ENCODE measurements around the gene MCTP2. TPM values are rescaled to one million over a fixed set of nuclear protein-coding genes. Genes with fewer than 3 reads are reported as not detected.

MCTP2 gene
- total and polyA plus RNA-seq, 5 donors from 2014 or later = 1.1 to 6.4 (median 2.8) TPM

GRCh38 chr15:94246016-94246415 is 14.7 kb downstream of the MCTP2 start:
- Histone ChIP-seq H3K27ac (ENCODE audit: insufficient read depth, low read length, poor library complexity, severe bottlenecking) (no peak overlapping the region), H3K4me3 (ENCODE audit: low read depth, low read length) (no peak overlapping the region), H3K36me3 (ENCODE audit: control insufficient read depth, insufficient read depth, low read length) (no peaks in the 10 kb centered on the region), H3K4me1 (ENCODE audit: control insufficient read depth, insufficient read depth, low read length, poor library complexity, severe bottlenecking) (no peaks in the 10 kb centered on the region), H3K27me3 (ENCODE audit: control insufficient read depth, insufficient read depth, low read length) (no peaks in the 10 kb centered on the region), H3K9me3 (ENCODE audit: control insufficient read depth in 2 of 2, low read length in 2 of 2) (no peaks in the 10 kb centered on the region)
- no peaks in the 10 kb centered on the region for H3K36me3 Mint-ChIP-seq
- no peaks in the 10 kb centered on the region for H3K27me3 Mint-ChIP-seq
- H3K27ac Mint-ChIP-seq = peak overlapping the region in 1 of 3 donors; percentile 97
- peaks cover 0 to 1% (median 0%) of the 10 kb centered on the region in 7 donors for H3K9me3 Mint-ChIP-seq
- H3K4me3 Mint-ChIP-seq = no peak overlapping the region
- DNase-seq = no peak
- peaks cover 0 to 8% (median 4%) of the 10 kb centered on the region in 4 donors for H3K4me1 Mint-ChIP-seq
- ATAC-seq (ENCODE audit: low read depth in 2 of 2) = no peak

DNA sequence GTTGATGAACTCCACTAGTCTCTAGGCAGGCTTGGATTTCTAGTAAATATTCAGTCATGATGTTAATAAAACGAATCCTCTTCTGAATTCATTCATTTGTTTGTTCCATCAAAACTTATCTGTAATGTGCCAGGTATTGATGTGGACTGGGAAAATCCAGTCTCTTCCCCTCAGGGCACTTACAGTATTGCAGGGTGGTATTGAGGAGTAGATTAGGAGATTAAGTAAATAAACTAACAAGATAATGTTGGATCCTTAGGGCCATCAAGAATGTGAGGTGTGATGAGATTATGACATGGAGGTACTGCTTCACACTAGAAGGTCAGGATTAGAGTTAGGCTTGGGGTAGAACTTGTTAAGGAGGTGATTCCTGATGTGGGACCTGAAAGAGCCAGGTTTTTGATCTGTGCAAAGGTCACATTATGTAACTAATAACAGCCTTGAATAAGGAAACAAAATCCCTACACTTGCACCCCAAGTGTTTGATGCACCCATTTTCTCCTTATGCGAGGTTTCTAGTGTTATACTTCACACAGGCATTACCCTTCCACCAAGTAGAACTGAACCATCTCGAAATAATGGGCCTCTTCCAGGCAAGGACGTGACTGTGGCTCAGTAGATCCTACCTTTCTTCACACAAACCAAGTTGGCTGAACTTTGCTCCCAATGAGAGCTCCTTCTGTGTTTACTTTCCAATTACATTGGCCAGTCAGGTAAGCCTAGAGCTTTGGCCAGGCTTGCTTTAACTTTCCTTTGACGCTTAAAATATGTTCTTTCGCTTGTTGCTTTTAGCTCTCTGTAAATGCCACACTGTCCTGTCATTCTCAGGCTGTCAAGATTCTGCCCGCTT is 16.7 kb downstream of the MCTP2 start:
- DNase-seq (no peak), ATAC-seq (ENCODE audit: low read depth in 2 of 2) (no peak)
- Histone ChIP-seq H3K36me3 (ENCODE audit: control insufficient read depth, insufficient read depth, low read length) (no peaks in the 10 kb centered on the region), H3K27ac (ENCODE audit: insufficient read depth, low read length, poor library complexity, severe bottlenecking) (no peak overlapping the region), H3K4me1 (ENCODE audit: control insufficient read depth, insufficient read depth, low read length, poor library complexity, severe bottlenecking) (no peaks in the 10 kb centered on the region), H3K9me3 (ENCODE audit: control insufficient read depth in 2 of 2, low read length in 2 of 2) (no peaks in the 10 kb centered on the region), H3K4me3 (ENCODE audit: low read depth, low read length) (no peak overlapping the region), H3K27me3 (ENCODE audit: control insufficient read depth, insufficient read depth, low read length) (no peaks in the 10 kb centered on the region)
- Mint-ChIP-seq H3K27ac (no peak overlapping the region), H3K27me3 (no peaks in the 10 kb centered on the region), H3K4me1 (peaks cover 0 to 17% (median 5%) of the 10 kb centered on the region in 4 donors), H3K9me3 (peaks cover 0 to 4% (median 0%) of the 10 kb centered on the region in 7 donors), H3K4me3 (no peak overlapping the region), H3K36me3 (no peaks in the 10 kb centered on the region)

GRCh38 chr15:94250801-94251200 is 19.4 kb downstream of the MCTP2 start:
- Mint-ChIP-seq H3K9me3 (peaks cover 0 to 5% (median 0%) of the 10 kb centered on the region in 7 donors), H3K27me3 (no peaks in the 10 kb centered on the region), H3K4me1 (peaks cover 0 to 30% (median 15%) of the 10 kb centered on the region in 4 donors), H3K36me3 (no peaks in the 10 kb centered on the region), H3K27ac (peak overlapping the region in 1 of 3 donors; percentile 53), H3K4me3 (peak overlapping the region in 1 of 4 donors; percentile 75)
- DNase-seq (no peak), ATAC-seq (ENCODE audit: low read depth in 2 of 2) (no peak)
- H3K27ac ChIP-seq (ENCODE audit: insufficient read depth, low read length, poor library complexity, severe bottlenecking) = no peak overlapping the region
- no peaks in the 10 kb centered on the region for H3K27me3 ChIP-seq (ENCODE audit: control insufficient read depth, insufficient read depth, low read length)
- peaks cover 6% of the 10 kb centered on the region for H3K4me1 ChIP-seq (ENCODE audit: control insufficient read depth, insufficient read depth, low read length, poor library complexity, severe bottlenecking)
- H3K36me3 ChIP-seq (ENCODE audit: control insufficient read depth, insufficient read depth, low read length) = no peaks in the 10 kb centered on the region
- H3K9me3 ChIP-seq (ENCODE audit: control insufficient read depth in 2 of 2, low read length in 2 of 2) = no peaks in the 10 kb centered on the region
- no peak overlapping the region for H3K4me3 ChIP-seq (ENCODE audit: low read depth, low read length)

- H3K9me3 Mint-ChIP-seq = peaks cover 0 to 5% (median 0%) of the 10 kb centered on the region in 7 donors
- peaks cover 0 to 31% (median 14%) of the 10 kb centered on the region in 4 donors for H3K4me1 Mint-ChIP-seq
- Histone ChIP-seq H3K27me3 (ENCODE audit: control insufficient read depth, insufficient read depth, low read length) (no peaks in the 10 kb centered on the region), H3K4me1 (ENCODE audit: control insufficient read depth, insufficient read depth, low read length, poor library complexity, severe bottlenecking) (peaks cover 6% of the 10 kb centered on the region), H3K4me3 (ENCODE audit: low read depth, low read length) (no peak overlapping the region), H3K9me3 (ENCODE audit: control insufficient read depth in 2 of 2, low read length in 2 of 2) (no peaks in the 10 kb centered on the region), H3K27ac (ENCODE audit: insufficient read depth, low read length, poor library complexity, severe bottlenecking) (no peak overlapping the region), H3K36me3 (ENCODE audit: control insufficient read depth, insufficient read depth, low read length) (no peaks in the 10 kb centered on the region)
- no peak for ATAC-seq (ENCODE audit: low read depth in 2 of 2)
- H3K36me3 Mint-ChIP-seq = no peaks in the 10 kb centered on the region
- no peak for DNase-seq
- H3K4me3 Mint-ChIP-seq = no peak overlapping the region
- no peak overlapping the region for H3K27ac Mint-ChIP-seq
- no peaks in the 10 kb centered on the region for H3K27me3 Mint-ChIP-seq
Observed at GRCh38 chr15:94252223-94252766, 20.9 kb downstream of the MCTP2 start.

- Histone ChIP-seq H3K9me3 (ENCODE audit: control insufficient read depth in 2 of 2, low read length in 2 of 2) (no peaks in the 10 kb centered on the region), H3K4me1 (ENCODE audit: control insufficient read depth, insufficient read depth, low read length, poor library complexity, severe bottlenecking) (peaks cover 6% of the 10 kb centered on the region), H3K27ac (ENCODE audit: insufficient read depth, low read length, poor library complexity, severe bottlenecking) (no peak overlapping the region), H3K36me3 (ENCODE audit: control insufficient read depth, insufficient read depth, low read length) (no peaks in the 10 kb centered on the region), H3K4me3 (ENCODE audit: low read depth, low read length) (no peak overlapping the region), H3K27me3 (ENCODE audit: control insufficient read depth, insufficient read depth, low read length) (no peaks in the 10 kb centered on the region)
- Mint-ChIP-seq H3K4me1 (peaks cover 0 to 29% (median 14%) of the 10 kb centered on the region in 4 donors), H3K36me3 (no peaks in the 10 kb centered on the region), H3K27me3 (no peaks in the 10 kb centered on the region), H3K4me3 (peak overlapping the region in 1 of 4 donors; percentile 59), H3K27ac (no peak overlapping the region), H3K9me3 (peaks cover 0 to 4% (median 0%) of the 10 kb centered on the region in 7 donors)
- DNase-seq (no peak), ATAC-seq (ENCODE audit: low read depth in 2 of 2) (no peak)
Observed at GRCh38 chr15:94252906-94253491, 21.6 kb downstream of the MCTP2 start.

- no peak overlapping the region for H3K27ac ChIP-seq (ENCODE audit: insufficient read depth, low read length, poor library complexity, severe bottlenecking)
- Mint-ChIP-seq H3K4me3 (peak overlapping the region in 1 of 4 donors; percentile 6), H3K4me1 (peaks cover 0 to 27% (median 13%) of the 10 kb centered on the region in 4 donors), H3K27ac (no peak overlapping the region), H3K36me3 (no peaks in the 10 kb centered on the region), H3K9me3 (peaks cover 0 to 5% (median 0%) of the 10 kb centered on the region in 7 donors), H3K27me3 (no peaks in the 10 kb centered on the region)
- H3K9me3 ChIP-seq (ENCODE audit: control insufficient read depth in 2 of 2, low read length in 2 of 2) = no peaks in the 10 kb centered on the region
- peak in 1 of 2 donors; percentile 46 for ATAC-seq (ENCODE audit: low read depth in 2 of 2)
- peak in 1 of 3 donors; percentile 19 for DNase-seq
- H3K36me3 ChIP-seq (ENCODE audit: control insufficient read depth, insufficient read depth, low read length) = no peaks in the 10 kb centered on the region
- H3K27me3 ChIP-seq (ENCODE audit: control insufficient read depth, insufficient read depth, low read length) = no peaks in the 10 kb centered on the region
- H3K4me3 ChIP-seq (ENCODE audit: low read depth, low read length) = no peak overlapping the region
- peaks cover 6% of the 10 kb centered on the region for H3K4me1 ChIP-seq (ENCODE audit: control insufficient read depth, insufficient read depth, low read length, poor library complexity, severe bottlenecking)
Observed at GRCh38 chr15:94253742-94254141, 22.4 kb downstream of the MCTP2 start.

GRCh38 chr15:94255540-94255939 is 24.2 kb downstream of the MCTP2 start:
- Histone ChIP-seq H3K4me1 (ENCODE audit: control insufficient read depth, insufficient read depth, low read length, poor library complexity, severe bottlenecking) (peaks cover 6% of the 10 kb centered on the region), H3K4me3 (ENCODE audit: low read depth, low read length) (no peak overlapping the region), H3K9me3 (ENCODE audit: control insufficient read depth in 2 of 2, low read length in 2 of 2) (no peaks in the 10 kb centered on the region), H3K27me3 (ENCODE audit: control insufficient read depth, insufficient read depth, low read length) (no peaks in the 10 kb centered on the region), H3K36me3 (ENCODE audit: control insufficient read depth, insufficient read depth, low read length) (no peaks in the 10 kb centered on the region), H3K27ac (ENCODE audit: insufficient read depth, low read length, poor library complexity, severe bottlenecking) (no peak overlapping the region)
- no peak for DNase-seq
- Mint-ChIP-seq H3K27ac (no peak overlapping the region), H3K9me3 (peaks cover 0 to 5% (median 0%) of the 10 kb centered on the region in 7 donors), H3K4me3 (no peak overlapping the region), H3K36me3 (no peaks in the 10 kb centered on the region), H3K27me3 (no peaks in the 10 kb centered on the region), H3K4me1 (peaks cover 0 to 27% (median 11%) of the 10 kb centered on the region in 4 donors)
- no peak for ATAC-seq (ENCODE audit: low read depth in 2 of 2)

Data from CD4-positive, CD25-positive, alpha-beta regulatory T cell (primary cell).